ENCODE results near the gene SMIM27. TPM values are rescaled to one million over a fixed set of nuclear protein-coding genes. Genes with fewer than 3 reads are reported as not detected.

SMIM27 gene
- total RNA-seq, 1 donor from 2014 or later, result 3.0 TPM

DNA sequence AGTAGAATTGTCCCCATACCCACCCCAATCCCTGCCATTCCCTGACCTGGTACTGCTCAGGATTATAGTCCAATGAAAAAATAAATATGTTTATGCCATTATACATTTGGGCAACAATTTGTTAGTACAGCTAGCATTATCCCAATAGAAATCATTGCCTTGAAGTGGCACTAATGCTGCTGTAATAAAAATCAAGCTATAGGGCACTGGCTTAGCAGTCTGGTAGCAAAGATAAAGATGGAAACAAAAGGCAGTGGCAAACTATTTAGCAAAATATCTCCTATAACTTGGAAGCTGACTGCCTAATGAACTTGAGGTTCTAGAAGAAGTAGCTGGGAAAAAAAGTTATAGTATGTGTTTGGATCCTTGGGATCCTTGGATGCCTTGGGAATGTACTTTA, 2.5 kb downstream of the SMIM27 start:
- DNase-seq (ENCODE audit: low read depth, low spot score), result no peak

- DNase-seq (ENCODE audit: low read depth, low spot score), result no peak
Measured at GRCh38 chr9:32558408-32558934, 6.3 kb downstream of the SMIM27 start.

DNA sequence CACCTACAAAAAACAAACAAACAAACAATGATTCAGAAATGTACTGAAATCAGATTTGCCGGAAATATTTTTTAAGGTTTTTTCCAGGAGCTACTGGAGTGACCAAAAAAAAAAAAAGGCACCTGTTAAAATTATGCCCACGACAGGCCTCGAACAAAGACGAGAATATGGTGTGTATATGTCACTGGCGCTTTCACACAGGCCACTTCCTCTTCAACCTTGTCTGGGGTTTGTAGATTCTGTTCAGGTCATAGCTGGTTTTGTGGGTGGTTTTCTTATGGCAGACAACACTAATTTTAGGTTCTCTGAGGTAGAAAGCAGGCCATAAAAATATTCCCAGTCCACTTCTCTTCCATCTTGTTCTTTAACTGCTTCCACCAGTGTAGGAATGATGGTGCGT, 13.8 kb downstream of the SMIM27 start:
- no peak for DNase-seq (ENCODE audit: low read depth, low spot score)

DNA sequence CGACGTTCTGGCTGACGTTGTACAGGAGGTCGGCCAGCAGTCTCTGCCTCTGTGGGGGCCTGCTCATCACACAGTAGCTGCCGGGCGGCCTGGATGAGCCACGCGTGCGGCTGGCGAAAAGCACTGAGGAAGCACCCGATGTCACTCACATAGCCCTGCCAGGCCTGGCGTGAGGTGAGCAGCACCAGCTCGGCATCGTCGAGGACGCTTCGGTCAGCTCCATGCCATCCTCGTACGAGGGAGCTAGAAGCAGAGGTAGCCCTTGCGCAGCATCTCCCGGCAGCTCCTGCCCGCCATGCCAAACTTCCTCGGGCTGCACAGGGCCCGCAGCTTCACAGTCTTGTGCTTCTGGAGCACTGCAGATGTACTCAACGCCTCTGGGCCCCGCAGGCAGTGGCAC, 14.6 kb downstream of the SMIM27 start:
- no peak for DNase-seq (ENCODE audit: low read depth, low spot score)

- DNase-seq (ENCODE audit: low read depth, low spot score), result no peak
Measured at GRCh38 chr9:32570262-32570661, 18.1 kb downstream of the SMIM27 start.

GRCh38 chr9:32571969-32572899, 20.1 kb downstream of the SMIM27 start:
- no peak for DNase-seq (ENCODE audit: low read depth, low spot score)

- peak; percentile 69 for DNase-seq (ENCODE audit: low read depth, low spot score)
Measured at GRCh38 chr9:32572900-32573523, 20.9 kb downstream of the SMIM27 start, which contains the start of gene NDUFB6. TSS of gene NDUFB6 (minus strand) at chr9:32573159. CDS start at chr9:32573060, 99 bp downstream.

DNA sequence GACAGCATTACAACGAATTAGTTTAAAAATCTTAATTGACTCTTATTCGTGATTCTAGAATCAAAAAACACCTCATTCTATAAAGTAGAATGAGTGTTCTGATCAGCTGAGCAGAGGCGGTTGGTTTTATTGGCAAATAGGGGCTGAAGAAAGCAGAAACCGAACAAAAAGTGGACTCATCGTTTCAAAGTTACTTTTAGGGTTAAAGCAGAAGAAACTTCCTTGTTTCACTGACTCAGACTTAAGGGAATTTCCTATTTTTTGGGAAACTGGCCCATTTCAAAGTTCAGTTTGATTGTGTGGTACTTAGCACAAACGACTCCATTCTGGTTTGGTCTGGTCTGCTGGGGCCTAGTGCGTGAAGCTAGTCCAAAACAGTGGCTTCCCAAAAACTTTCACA, 21.7 kb downstream of the SMIM27 start:
- DNase-seq (ENCODE audit: low read depth, low spot score), result no peak

- DNase-seq (ENCODE audit: low read depth, low spot score), result no peak
Measured at GRCh38 chr9:32574858-32575257, 22.7 kb downstream of the SMIM27 start.

- DNase-seq (ENCODE audit: low read depth, low spot score), result no peak
Measured at GRCh38 chr9:32577316-32577715, 25.2 kb downstream of the SMIM27 start.

DNA sequence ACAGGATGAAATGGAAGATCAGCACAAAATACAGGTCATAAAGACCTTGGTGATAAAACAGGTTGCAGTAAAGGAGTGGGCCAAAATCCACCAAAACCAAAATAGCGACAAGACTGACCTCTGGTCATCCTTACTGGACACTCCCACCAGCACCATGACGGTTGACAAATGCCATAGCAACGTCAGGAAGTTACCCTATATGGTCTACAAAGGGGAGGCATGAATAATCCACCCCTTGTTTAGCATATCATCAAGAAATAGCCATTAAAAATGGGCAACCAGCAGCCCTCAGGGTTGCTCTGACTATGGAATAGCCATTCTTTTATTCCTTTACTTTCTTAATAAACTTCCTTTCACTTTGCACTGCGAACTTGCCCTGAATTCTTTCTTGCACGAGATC, 26.8 kb downstream of the SMIM27 start:
- no peak for DNase-seq (ENCODE audit: low read depth, low spot score)

DNA sequence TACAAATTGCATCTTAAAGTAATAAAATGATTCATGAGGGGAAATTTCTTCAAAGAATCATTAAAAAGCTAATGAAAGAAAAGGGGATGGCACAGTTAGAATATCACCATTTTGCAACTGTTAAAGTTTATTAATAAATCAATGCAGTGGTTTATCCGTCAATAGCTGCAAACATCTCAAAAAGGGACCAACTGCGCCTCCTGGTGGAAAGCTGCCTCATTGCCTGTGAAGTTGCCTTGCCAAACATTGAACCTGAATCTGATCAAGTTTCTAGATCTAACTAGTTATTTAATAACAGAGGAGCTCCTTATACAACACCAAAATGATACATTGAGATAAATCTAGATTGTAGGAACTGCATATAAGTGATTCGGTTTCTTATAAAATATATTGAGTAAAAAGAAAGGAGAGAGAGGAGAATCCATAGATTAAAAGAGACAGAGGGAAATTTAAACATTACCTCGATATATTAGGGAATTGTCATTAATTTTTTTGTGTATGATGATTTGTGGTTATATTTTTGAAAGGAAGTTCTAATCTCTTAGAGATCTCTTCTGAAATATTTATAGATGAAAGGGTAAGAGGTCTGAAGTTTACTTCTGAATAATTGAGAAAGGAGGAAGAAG, 27.7 kb downstream of the SMIM27 start:
- DNase-seq (ENCODE audit: low read depth, low spot score), result no peak

DNA sequence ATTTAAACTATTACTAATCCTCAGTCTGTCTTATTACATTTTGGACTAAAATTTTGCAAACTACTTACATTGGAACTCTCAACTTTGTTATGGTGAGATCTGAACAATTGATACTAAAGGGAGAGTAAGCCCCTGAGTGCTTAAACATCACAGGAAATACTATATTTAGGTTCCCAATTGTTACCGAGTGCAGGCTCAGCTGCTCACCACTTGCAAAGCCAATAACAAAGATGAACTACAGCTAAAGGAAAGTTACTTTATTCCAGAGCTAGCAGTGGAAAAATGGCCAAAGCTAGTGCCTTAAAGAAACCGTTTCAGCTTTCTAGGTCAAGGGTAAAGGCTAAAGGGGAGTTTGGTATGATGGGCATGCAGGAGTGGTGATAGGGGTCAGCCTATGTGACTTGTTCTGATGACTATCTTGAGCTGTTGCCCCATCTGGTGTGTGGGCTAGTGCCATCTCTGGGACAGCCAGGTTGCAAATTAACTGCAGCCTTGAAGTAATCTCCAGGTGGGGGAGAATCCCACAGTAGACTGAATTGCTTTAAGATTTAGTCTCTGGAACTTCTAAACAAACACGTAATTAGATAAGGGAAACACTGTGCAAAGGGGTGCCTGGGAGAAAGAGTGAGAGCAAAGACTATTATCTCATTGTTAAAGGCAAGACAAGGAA, 28.6 kb downstream of the SMIM27 start:
- no peak for DNase-seq (ENCODE audit: low read depth, low spot score)

GRCh38 chr9:32581512-32582143, 29.5 kb downstream of the SMIM27 start:
- no peak for DNase-seq (ENCODE audit: low read depth, low spot score)

DNA sequence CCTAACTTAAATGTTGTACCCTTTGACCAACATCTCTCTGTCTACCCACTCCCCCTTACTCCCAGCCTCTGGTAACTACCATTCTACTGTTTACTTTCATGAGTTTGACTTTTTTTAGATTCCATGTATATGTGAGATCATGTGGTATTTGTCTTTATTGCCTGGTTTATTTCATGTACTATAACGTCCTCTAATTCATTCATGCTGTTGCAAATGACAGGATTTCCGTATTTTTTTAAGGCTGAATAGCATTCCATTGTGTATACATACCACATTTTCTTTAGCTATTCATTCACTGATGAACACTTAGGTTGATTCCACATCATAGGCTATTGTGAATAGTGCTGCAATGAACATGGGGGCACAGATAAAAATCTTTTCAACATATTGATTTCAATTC, 32.7 kb downstream of the SMIM27 start:
- no peak for DNase-seq (ENCODE audit: low read depth, low spot score)

DNA sequence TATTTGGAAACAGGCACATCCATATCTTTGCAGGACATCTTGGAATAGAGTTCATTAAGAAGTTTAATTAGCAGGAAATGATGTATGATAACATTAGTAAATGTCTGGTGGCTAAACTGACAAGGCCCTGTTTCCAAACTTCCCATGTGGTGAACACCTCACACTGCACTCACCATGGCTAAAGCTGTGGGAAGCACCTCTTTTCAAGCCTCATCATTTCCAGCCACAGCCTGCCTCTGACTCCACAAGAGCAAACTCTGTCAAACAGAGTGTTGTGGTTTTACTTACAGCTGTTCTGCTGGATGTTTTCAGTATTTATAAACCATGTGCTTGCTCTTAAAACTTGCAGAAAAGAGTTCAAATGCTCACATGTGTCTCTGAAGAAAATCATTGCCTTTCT, 35.8 kb downstream of the SMIM27 start:
- DNase-seq (ENCODE audit: low read depth, low spot score), result no peak

GRCh38 chr9:32589083-32589723, 37.1 kb downstream of the SMIM27 start:
- no peak for DNase-seq (ENCODE audit: low read depth, low spot score)

GRCh38 chr9:32590476-32590875, 38.3 kb downstream of the SMIM27 start:
- no peak for DNase-seq (ENCODE audit: low read depth, low spot score)

DNA sequence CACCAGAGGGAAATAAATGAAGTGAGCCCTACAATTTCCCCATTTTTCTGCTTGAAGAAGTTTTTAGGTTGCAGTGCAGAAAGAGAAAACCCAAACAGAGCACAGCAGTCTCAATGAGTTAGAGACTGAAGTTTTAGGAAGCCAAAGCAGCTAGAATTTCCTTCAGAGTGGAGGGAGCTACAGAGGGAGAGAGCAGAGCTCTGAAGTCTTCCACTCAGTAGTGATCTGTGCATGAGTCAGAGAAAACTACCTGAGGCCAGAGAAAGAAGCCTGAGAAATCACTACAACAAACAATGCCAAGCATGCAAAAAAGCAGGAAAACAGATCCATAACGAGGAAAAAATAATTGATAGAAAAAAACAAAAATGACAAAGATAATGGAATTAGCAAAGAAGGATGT, 38.8 kb downstream of the SMIM27 start:
- DNase-seq (ENCODE audit: low read depth, low spot score), result no peak

- DNase-seq (ENCODE audit: low read depth, low spot score), result no peak
Measured at GRCh38 chr9:32596096-32596865, 44.2 kb downstream of the SMIM27 start.
